ENCODE results near the gene CREG1. TPM values are rescaled to one million over a fixed set of nuclear protein-coding genes. Genes with fewer than 3 reads are reported as not detected.

Gene CREG1
- 51.7 TPM for polyA plus RNA-seq (2013, experiment 1 of 4)
- 54.4 TPM for polyA plus RNA-seq (2013, experiment 2 of 4)
- 49.0 TPM for polyA plus RNA-seq (2013, experiment 3 of 4)
- polyA plus RNA-seq (2013, experiment 4 of 4): 48.8 TPM

GRCh38 chr1:167553136-167554027 lies at the start of gene CREG1:
CREG1 (minus strand) TSS chr1:167553762.
- H3K27ac ChIP-seq (ENCODE audit: insufficient read depth, low read depth, low read length, poor library complexity, severe bottlenecking): peak within 1 kb of the TSS; percentile 41
- no peaks in the 10 kb centered on the region for H3K36me3 ChIP-seq (ENCODE audit: control insufficient read depth, insufficient read depth, low read length)
- H3K4me3 ChIP-seq (ENCODE audit: insufficient read depth, low read depth, low read length): peak within 1 kb of the TSS; percentile 72
- H3K9me3 ChIP-seq (ENCODE audit: control insufficient read depth, low read length): no peaks in the 10 kb centered on the region
- H3K4me1 ChIP-seq (ENCODE audit: control insufficient read depth, insufficient read depth, low read length): peaks cover 9% of the 10 kb centered on the region
- H3K27me3 ChIP-seq (ENCODE audit: control insufficient read depth, insufficient read depth, low read length, poor library complexity, severe bottlenecking): no peaks in the 10 kb centered on the region
- WGBS, 2 experiments: 1% methylated on average over 90 of the region's 90 CpGs

GRCh38 chr1:167602840-167603239 lies 49.3 kb upstream of the CREG1 start:
- Histone ChIP-seq H3K36me3 (ENCODE audit: control insufficient read depth, insufficient read depth, low read length) (no peaks in the 10 kb centered on the region), H3K4me3 (ENCODE audit: insufficient read depth, low read depth, low read length) (no peak overlapping the region), H3K27ac (ENCODE audit: insufficient read depth, low read depth, low read length, poor library complexity, severe bottlenecking) (no peak overlapping the region), H3K9me3 (ENCODE audit: control insufficient read depth, low read length) (no peaks in the 10 kb centered on the region), H3K4me1 (ENCODE audit: control insufficient read depth, insufficient read depth, low read length) (peaks cover 7% of the 10 kb centered on the region), H3K27me3 (ENCODE audit: control insufficient read depth, insufficient read depth, low read length, poor library complexity, severe bottlenecking) (no peaks in the 10 kb centered on the region)
- WGBS, 2 experiments: 88 to 93% methylated on average over 8 of the region's 8 CpGs

- H3K27ac ChIP-seq (ENCODE audit: insufficient read depth, low read depth, low read length, poor library complexity, severe bottlenecking): no peak overlapping the region
- no peaks in the 10 kb centered on the region for H3K36me3 ChIP-seq (ENCODE audit: control insufficient read depth, insufficient read depth, low read length)
- no peaks in the 10 kb centered on the region for H3K9me3 ChIP-seq (ENCODE audit: control insufficient read depth, low read length)
- peaks cover 7% of the 10 kb centered on the region for H3K4me1 ChIP-seq (ENCODE audit: control insufficient read depth, insufficient read depth, low read length)
- no peak overlapping the region for H3K4me3 ChIP-seq (ENCODE audit: insufficient read depth, low read depth, low read length)
- no peaks in the 10 kb centered on the region for H3K27me3 ChIP-seq (ENCODE audit: control insufficient read depth, insufficient read depth, low read length, poor library complexity, severe bottlenecking)
- 70 to 73% methylated on average over 8 of the region's 8 CpGs for WGBS, 2 experiments
Measured at GRCh38 chr1:167601442-167602383, 48.2 kb upstream of the CREG1 start.

- 87 to 91% methylated on average over 5 of the region's 5 CpGs for WGBS, 2 experiments
- Histone ChIP-seq H3K9me3 (ENCODE audit: control insufficient read depth, low read length) (no peaks in the 10 kb centered on the region), H3K4me1 (ENCODE audit: control insufficient read depth, insufficient read depth, low read length) (peaks cover 7% of the 10 kb centered on the region), H3K27ac (ENCODE audit: insufficient read depth, low read depth, low read length, poor library complexity, severe bottlenecking) (no peak overlapping the region), H3K4me3 (ENCODE audit: insufficient read depth, low read depth, low read length) (no peak overlapping the region), H3K36me3 (ENCODE audit: control insufficient read depth, insufficient read depth, low read length) (no peaks in the 10 kb centered on the region), H3K27me3 (ENCODE audit: control insufficient read depth, insufficient read depth, low read length, poor library complexity, severe bottlenecking) (no peaks in the 10 kb centered on the region)
Measured at GRCh38 chr1:167599957-167600581, 46.5 kb upstream of the CREG1 start.

- no peaks in the 10 kb centered on the region for H3K4me1 ChIP-seq (ENCODE audit: control insufficient read depth, insufficient read depth, low read length)
- no peaks in the 10 kb centered on the region for H3K27me3 ChIP-seq (ENCODE audit: control insufficient read depth, insufficient read depth, low read length, poor library complexity, severe bottlenecking)
- WGBS, 2 experiments: 94 to 95% methylated on average over 6 of the region's 6 CpGs
- no peak overlapping the region for H3K27ac ChIP-seq (ENCODE audit: insufficient read depth, low read depth, low read length, poor library complexity, severe bottlenecking)
- H3K36me3 ChIP-seq (ENCODE audit: control insufficient read depth, insufficient read depth, low read length): no peaks in the 10 kb centered on the region
- no peak overlapping the region for H3K4me3 ChIP-seq (ENCODE audit: insufficient read depth, low read depth, low read length)
- no peaks in the 10 kb centered on the region for H3K9me3 ChIP-seq (ENCODE audit: control insufficient read depth, low read length)
Measured at GRCh38 chr1:167594822-167595221, 41.3 kb upstream of the CREG1 start.

GRCh38 chr1:167593860-167594259 lies 40.3 kb upstream of the CREG1 start:
- Histone ChIP-seq H3K27ac (ENCODE audit: insufficient read depth, low read depth, low read length, poor library complexity, severe bottlenecking) (no peak overlapping the region), H3K36me3 (ENCODE audit: control insufficient read depth, insufficient read depth, low read length) (no peaks in the 10 kb centered on the region), H3K4me1 (ENCODE audit: control insufficient read depth, insufficient read depth, low read length) (no peaks in the 10 kb centered on the region), H3K27me3 (ENCODE audit: control insufficient read depth, insufficient read depth, low read length, poor library complexity, severe bottlenecking) (no peaks in the 10 kb centered on the region), H3K9me3 (ENCODE audit: control insufficient read depth, low read length) (no peaks in the 10 kb centered on the region), H3K4me3 (ENCODE audit: insufficient read depth, low read depth, low read length) (no peak overlapping the region)
- WGBS, 2 experiments: 94% methylated on average over 5 of the region's 5 CpGs

GRCh38 chr1:167592475-167592874 lies 38.9 kb upstream of the CREG1 start:
- H3K36me3 ChIP-seq (ENCODE audit: control insufficient read depth, insufficient read depth, low read length): no peaks in the 10 kb centered on the region
- no peak overlapping the region for H3K27ac ChIP-seq (ENCODE audit: insufficient read depth, low read depth, low read length, poor library complexity, severe bottlenecking)
- H3K27me3 ChIP-seq (ENCODE audit: control insufficient read depth, insufficient read depth, low read length, poor library complexity, severe bottlenecking): no peaks in the 10 kb centered on the region
- no peaks in the 10 kb centered on the region for H3K4me1 ChIP-seq (ENCODE audit: control insufficient read depth, insufficient read depth, low read length)
- H3K9me3 ChIP-seq (ENCODE audit: control insufficient read depth, low read length): no peaks in the 10 kb centered on the region
- no peak overlapping the region for H3K4me3 ChIP-seq (ENCODE audit: insufficient read depth, low read depth, low read length)

- Histone ChIP-seq H3K9me3 (ENCODE audit: control insufficient read depth, low read length) (no peaks in the 10 kb centered on the region), H3K27me3 (ENCODE audit: control insufficient read depth, insufficient read depth, low read length, poor library complexity, severe bottlenecking) (no peaks in the 10 kb centered on the region), H3K27ac (ENCODE audit: insufficient read depth, low read depth, low read length, poor library complexity, severe bottlenecking) (no peak overlapping the region), H3K36me3 (ENCODE audit: control insufficient read depth, insufficient read depth, low read length) (no peaks in the 10 kb centered on the region), H3K4me1 (ENCODE audit: control insufficient read depth, insufficient read depth, low read length) (no peaks in the 10 kb centered on the region), H3K4me3 (ENCODE audit: insufficient read depth, low read depth, low read length) (no peak overlapping the region)
- WGBS, 2 experiments: 94 to 95% methylated on average over 2 of the region's 2 CpGs
Measured at GRCh38 chr1:167588361-167588760, 34.8 kb upstream of the CREG1 start.

GRCh38 chr1:167587872-167588271 lies 34.3 kb upstream of the CREG1 start:
- H3K4me3 ChIP-seq (ENCODE audit: insufficient read depth, low read depth, low read length): no peak overlapping the region
- no peaks in the 10 kb centered on the region for H3K36me3 ChIP-seq (ENCODE audit: control insufficient read depth, insufficient read depth, low read length)
- no peaks in the 10 kb centered on the region for H3K9me3 ChIP-seq (ENCODE audit: control insufficient read depth, low read length)
- WGBS, 2 experiments: 83% methylated on average over 1 of the region's 1 CpG; no CpG with 5 or more reads in 1 of the 2 experiments
- H3K27me3 ChIP-seq (ENCODE audit: control insufficient read depth, insufficient read depth, low read length, poor library complexity, severe bottlenecking): no peaks in the 10 kb centered on the region
- no peaks in the 10 kb centered on the region for H3K4me1 ChIP-seq (ENCODE audit: control insufficient read depth, insufficient read depth, low read length)
- H3K27ac ChIP-seq (ENCODE audit: insufficient read depth, low read depth, low read length, poor library complexity, severe bottlenecking): no peak overlapping the region
